Upper lobe of left lung (tissue), 6 donors: ENCODE results near the gene PKDCC. TPM values are rescaled to one million over a fixed set of nuclear protein-coding genes. Genes with fewer than 3 reads are reported as not detected.
A peak's percentile ranks its signal among the peaks of the same experiment; 100 is the strongest.

Experiments used
- ATAC-seq, 2 donors: fragments of 200-7000 bp; cut with Tn5 transposase; one replicate each; pipeline ENCODE4 v1.9.1; 2022; ENCODE audit warnings: mild to moderate bottlenecking in 2 of 2, moderate library complexity in 2 of 2; ENCODE audit not compliant: low FRiP score in 2 of 2
- DNase-seq, 2 donors: peaks; one replicate each; pipeline ENCODE4 v3.0.0-alpha.2; 2019 to 2020
- H3K27ac ChIP-seq, 4 donors: fragments of 200-600 bp; sonication (generic); one replicate each; pipeline ENCODE4 v1.5.1; 2016 to 2019
- H3K27me3 ChIP-seq, 4 donors: fragments of 200-600 bp; sonication (generic); one replicate each; pipeline ENCODE4 v1.5.1; 2017 to 2019
- H3K36me3 ChIP-seq, 4 donors: fragments of 200-600 bp; sonication (generic); one replicate each; pipeline ENCODE4 v1.5.1; 2016 to 2019
- H3K4me1 ChIP-seq, 4 donors: fragments of 200-600 bp; sonication (generic); one replicate each; pipeline ENCODE4 v1.5.1; 2018 to 2019
- H3K4me3 ChIP-seq, 4 donors: fragments of 200-600 bp; sonication (generic); one replicate each; pipeline ENCODE4 v1.5.1; 2017 to 2019; ENCODE audit warnings: mild to moderate bottlenecking in 2 of 4, moderate library complexity in 1 of 4
- H3K9me3 ChIP-seq, 4 donors: fragments of 200-600 bp; sonication (generic); one replicate each; pipeline ENCODE4 v1.5.1; 2018 to 2019
- EP300 ChIP-seq, 4 donors: sonication (generic); formaldehyde crosslinking; IDR thresholded peaks; one replicate each; pipeline ENCODE4 v1.5.1; 2017; ENCODE audit warnings: antibody characterized with exemption in 4 of 4, control low read depth in 2 of 4
- POLR2A ChIP-seq, 4 donors: fragments of 450-650 bp; IDR thresholded peaks; one replicate each; pipeline ENCODE4 v1.5.1; 2016 to 2017; ENCODE audit warnings: antibody characterized with exemption in 4 of 4, mild to moderate bottlenecking in 2 of 4
- POLR2AphosphoS5 ChIP-seq, 2 donors: sonication (generic); formaldehyde crosslinking; IDR thresholded peaks; one replicate each; pipeline ENCODE4 v1.5.1; 2017; ENCODE audit warnings: antibody characterized with exemption in 2 of 2
- WGBS, 2 donors: methylation state at CpG; one replicate each; pipeline ENCODE4 v1.1.5; 2017 to 2018; 5-methylcytosine and 5-hydroxymethylcytosine counted together
- total RNA-seq, 6 donors: library from RNA; depleted of rRNA in 4 of 6; stranded (reverse); fragments of >200 nt in 4 of 6; gene quantifications; one replicate each; pipeline versions ENCODE4 v1.1.0 to v1.2.1, GENCODE V29; 2016 to 2021
- TF ChIP-seq, protein P1 (sequence below), 6 experiments: fragments of 450-650 bp in 4 of 6; fragments of 200-600 bp in 2 of 6; sonication (generic) in 2 of 6; IDR thresholded peaks; one replicate each; pipeline ENCODE4 v1.5.1; 2016 to 2019; ENCODE audit warnings: antibody characterized with exemption in 6 of 6
- donor health status: DM: no; HTN: no; CAD: no; lungs with moderate emphysema.
- donor health status: DM: no; HTN: yes; CAD: no; lungs with severe emphysema.

The PKDCC gene
- total RNA-seq, 6 donors from 2014 or later, result 65.0 to 156 (median 95.9) TPM

DNA sequence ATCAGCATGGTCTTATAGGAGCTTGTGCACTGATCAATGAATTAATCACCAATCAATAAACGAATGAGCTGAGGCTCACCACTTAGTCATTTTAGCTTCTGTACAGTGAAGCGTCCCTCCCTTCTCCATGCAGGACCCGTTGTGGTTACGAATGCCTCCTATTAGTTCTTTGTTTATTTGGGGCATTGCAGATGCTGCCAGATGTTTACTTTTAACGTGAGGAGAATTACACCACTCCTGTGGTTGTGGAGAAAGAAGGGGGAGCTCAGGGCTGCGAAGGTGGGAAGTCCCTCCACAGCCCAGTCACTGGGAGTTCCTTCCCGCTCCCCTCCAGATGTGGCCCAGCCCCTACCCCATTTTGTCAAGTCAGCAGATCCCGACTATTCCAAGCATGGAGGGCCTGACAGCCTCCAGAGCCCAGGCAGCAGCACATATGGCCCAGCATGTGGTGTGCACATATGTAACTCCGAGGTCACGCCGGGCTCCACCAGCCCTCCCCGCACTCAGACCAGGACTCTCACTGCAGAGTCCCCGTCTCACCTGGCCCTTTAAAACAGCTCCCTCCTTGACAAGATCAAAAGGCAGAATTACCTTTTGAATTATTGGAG, 20.9 kb downstream of the PKDCC start:
- DNase-seq (no peak), ATAC-seq (no peak)
- no peaks in the 10 kb centered on the region for H3K9me3 ChIP-seq
- peaks cover 0 to 16% (median 5%) of the 10 kb centered on the region in 4 donors for H3K4me1 ChIP-seq
- no peaks in the 10 kb centered on the region for H3K36me3 ChIP-seq
- H3K4me3 ChIP-seq, result no peak overlapping the region
- TF ChIP-seq POLR2AphosphoS5 (IDR thresholded peaks at IDR 0.05), result no peak
- no peak for TF ChIP-seq EP300 (IDR thresholded peaks at IDR 0.05)
- TF ChIP-seq, protein P1, sequence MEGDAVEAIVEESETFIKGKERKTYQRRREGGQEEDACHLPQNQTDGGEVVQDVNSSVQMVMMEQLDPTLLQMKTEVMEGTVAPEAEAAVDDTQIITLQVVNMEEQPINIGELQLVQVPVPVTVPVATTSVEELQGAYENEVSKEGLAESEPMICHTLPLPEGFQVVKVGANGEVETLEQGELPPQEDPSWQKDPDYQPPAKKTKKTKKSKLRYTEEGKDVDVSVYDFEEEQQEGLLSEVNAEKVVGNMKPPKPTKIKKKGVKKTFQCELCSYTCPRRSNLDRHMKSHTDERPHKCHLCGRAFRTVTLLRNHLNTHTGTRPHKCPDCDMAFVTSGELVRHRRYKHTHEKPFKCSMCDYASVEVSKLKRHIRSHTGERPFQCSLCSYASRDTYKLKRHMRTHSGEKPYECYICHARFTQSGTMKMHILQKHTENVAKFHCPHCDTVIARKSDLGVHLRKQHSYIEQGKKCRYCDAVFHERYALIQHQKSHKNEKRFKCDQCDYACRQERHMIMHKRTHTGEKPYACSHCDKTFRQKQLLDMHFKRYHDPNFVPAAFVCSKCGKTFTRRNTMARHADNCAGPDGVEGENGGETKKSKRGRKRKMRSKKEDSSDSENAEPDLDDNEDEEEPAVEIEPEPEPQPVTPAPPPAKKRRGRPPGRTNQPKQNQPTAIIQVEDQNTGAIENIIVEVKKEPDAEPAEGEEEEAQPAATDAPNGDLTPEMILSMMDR (IDR thresholded peaks at IDR 0.05), result no peak
- no peak for TF ChIP-seq POLR2A (IDR thresholded peaks at IDR 0.05)
- no peak overlapping the region for H3K27ac ChIP-seq
- H3K27me3 ChIP-seq, result no peaks in the 10 kb centered on the region
- WGBS, 2 donors, result 67 to 77% methylated on average over 13 of the region's 13 CpGs

DNA sequence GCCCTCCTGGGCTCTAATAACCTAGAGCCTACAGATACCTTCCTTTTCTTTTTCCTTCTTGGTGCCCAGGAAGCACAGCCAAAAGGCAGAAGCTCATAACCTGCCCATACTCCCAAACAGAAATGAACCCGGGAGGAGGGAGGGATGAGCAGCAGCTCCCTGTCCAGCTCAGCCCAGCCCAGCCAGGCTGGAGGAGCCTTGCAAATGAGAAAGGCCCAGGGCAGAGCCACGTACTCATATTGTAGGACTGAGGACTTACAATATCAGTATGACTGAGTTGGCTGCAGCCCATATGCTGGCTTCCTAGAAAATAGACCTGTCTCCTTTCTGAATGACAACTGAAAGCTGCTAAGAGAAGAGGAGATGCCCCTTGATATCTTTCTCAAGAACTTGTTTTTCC, 21.7 kb downstream of the PKDCC start:
- Histone ChIP-seq H3K4me1 (peaks cover 0 to 12% (median 7%) of the 10 kb centered on the region in 4 donors), H3K27me3 (no peaks in the 10 kb centered on the region), H3K27ac (no peak overlapping the region), H3K36me3 (no peaks in the 10 kb centered on the region), H3K4me3 (no peak overlapping the region), H3K9me3 (no peaks in the 10 kb centered on the region)
- WGBS, 2 donors, result 66 to 76% methylated on average over 2 of the region's 2 CpGs
- ATAC-seq (no peak), DNase-seq (no peak)
- TF ChIP-seq POLR2AphosphoS5 (IDR thresholded peaks at IDR 0.05), result no peak
- no peak for TF ChIP-seq EP300 (IDR thresholded peaks at IDR 0.05)
- TF ChIP-seq POLR2A (IDR thresholded peaks at IDR 0.05), result no peak
- TF ChIP-seq, protein P1 (IDR thresholded peaks at IDR 0.05), result no peak

DNA sequence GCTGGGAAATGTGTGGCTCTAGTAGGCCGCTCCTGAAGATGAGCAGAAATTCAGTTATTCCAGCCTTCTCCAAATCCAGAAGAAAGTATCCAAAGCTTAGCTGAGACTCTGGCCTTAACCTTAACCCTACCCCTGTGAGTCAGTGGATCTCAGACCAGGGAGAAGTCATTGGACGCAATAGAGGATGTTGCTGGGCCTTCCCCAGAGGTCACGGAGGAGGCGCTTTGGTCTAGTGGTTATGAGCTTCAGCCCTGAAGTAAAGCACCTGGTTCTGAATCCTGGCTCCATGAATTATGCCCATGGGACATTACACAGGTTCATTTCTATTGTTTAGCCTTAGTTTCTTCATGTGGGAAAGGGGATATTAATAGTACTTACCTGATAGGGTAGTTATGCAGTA, 24.0 kb downstream of the PKDCC start:
- no peak for DNase-seq
- peak; percentile 50 to 72 for ATAC-seq
- H3K36me3 ChIP-seq, result no peaks in the 10 kb centered on the region
- H3K27me3 ChIP-seq, result no peaks in the 10 kb centered on the region
- TF ChIP-seq POLR2A (IDR thresholded peaks at IDR 0.05), result no peak
- TF ChIP-seq, protein P1 (IDR thresholded peaks at IDR 0.05), result no peak
- TF ChIP-seq EP300 (IDR thresholded peaks at IDR 0.05), result no peak
- TF ChIP-seq POLR2AphosphoS5 (IDR thresholded peaks at IDR 0.05), result no peak
- H3K4me3 ChIP-seq, result no peak overlapping the region
- no peaks in the 10 kb centered on the region for H3K9me3 ChIP-seq
- H3K4me1 ChIP-seq, result peaks cover 0 to 12% (median 7%) of the 10 kb centered on the region in 4 donors
- WGBS, 2 donors, result 81 to 89% methylated on average over 4 of the region's 4 CpGs
- H3K27ac ChIP-seq, result peak overlapping the region in 1 of 4 donors; percentile 37

DNA sequence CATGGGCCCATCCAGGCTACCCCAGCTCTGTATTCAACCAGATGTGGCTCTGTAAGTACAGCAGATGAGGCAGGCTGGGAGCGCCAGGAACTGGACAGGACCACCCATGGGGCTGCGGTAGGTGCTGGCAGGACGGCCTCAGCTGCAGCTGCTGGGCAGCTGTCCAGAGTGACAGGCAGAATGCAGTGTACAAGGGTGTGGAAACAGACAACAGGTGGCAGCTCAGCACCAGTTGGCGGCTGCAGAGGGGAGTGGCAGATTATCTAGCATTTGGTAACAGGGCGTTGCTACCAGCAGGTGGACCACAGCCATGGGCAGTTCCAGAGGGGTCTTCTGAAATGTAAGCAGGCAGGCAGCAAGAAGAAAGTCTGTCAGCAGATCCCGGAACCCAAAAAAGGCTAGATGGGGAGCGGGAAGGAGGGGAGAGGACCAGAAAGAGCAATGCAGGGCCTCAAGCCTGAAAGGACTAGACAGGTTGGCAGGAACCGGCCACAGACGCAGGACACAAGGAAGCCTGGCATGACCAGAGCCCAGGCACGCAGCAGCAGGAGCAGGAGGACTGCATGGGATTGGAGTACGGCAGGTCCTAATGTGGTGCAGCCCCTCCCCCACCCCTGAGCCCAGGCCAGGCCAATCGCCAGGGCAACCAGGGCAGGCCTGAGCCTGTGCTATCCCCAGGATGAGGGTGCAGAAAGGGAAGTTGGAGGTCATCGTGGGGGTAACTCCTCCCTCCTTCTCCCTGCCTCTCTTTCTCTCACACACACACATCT, 24.7 kb downstream of the PKDCC start:
- H3K27ac ChIP-seq, result peak overlapping the region in 2 of 4 donors; percentile 37 to 65
- H3K4me1 ChIP-seq, result peaks cover 0 to 12% (median 7%) of the 10 kb centered on the region in 4 donors
- peak in 1 of 2 donors; percentile 81 for DNase-seq
- H3K4me3 ChIP-seq, result no peak overlapping the region
- 61 to 65% methylated on average over 10 to 12 of the region's 13 CpGs for WGBS, 2 donors
- peak; percentile 62 to 73 for ATAC-seq
- H3K27me3 ChIP-seq, result no peaks in the 10 kb centered on the region
- no peaks in the 10 kb centered on the region for H3K9me3 ChIP-seq
- no peaks in the 10 kb centered on the region for H3K36me3 ChIP-seq
- TF ChIP-seq POLR2A (IDR thresholded peaks at IDR 0.05) (no peak), POLR2AphosphoS5 (IDR thresholded peaks at IDR 0.05) (peak; percentile 54 to 66), EP300 (IDR thresholded peaks at IDR 0.05) (no peak)
- TF ChIP-seq, protein P1 (IDR thresholded peaks at IDR 0.05), result no peak
